Left kidney (tissue), 8 donors: ENCODE results near the gene NOVA1. TPM values are rescaled to one million over a fixed set of nuclear protein-coding genes. Genes with fewer than 3 reads are reported as not detected.
"Not testable (repeated sequence)": the region's sequence is repeated elsewhere in the genome, so short reads cannot be mapped to it uniquely, and the experiment has no call there.

Source experiments
- DNase-seq: peaks from one replicate; pipeline ENCODE4 v3.0.0-alpha.2; 2013
- long read RNA-seq, 8 donors: transcript quantifications; one replicate each; lab custom pipeline, GENCODE V29; 2026
- polyA plus RNA-seq: library from polyadenylated mRNA; unstranded; fragments of 120-200 nt; gene quantifications from one replicate; pipeline ENCODE4 v1.2.1, GENCODE V29; 2013; ENCODE audit not compliant: insufficient read length

The NOVA1 gene
- polyA plus RNA-seq, result 34.0 TPM
- long read RNA-seq, donor 1, full-length matches to known transcripts, result 9 of 9 reads
- long read RNA-seq, donor 1, partial matches to known transcripts, result 0 of 9 reads
- long read RNA-seq, donor 1, other reads (novel, unspliced or antisense), result 0 of 9 reads
- long read RNA-seq, donor 2, full-length matches to known transcripts, result 6 of 6 reads
- long read RNA-seq, donor 2, partial matches to known transcripts, result 0 of 6 reads
- long read RNA-seq, donor 2, other reads (novel, unspliced or antisense), result 0 of 6 reads
- long read RNA-seq, donor 3, transcript NOVA1-213 (3 exons, 1,431 nt), result major isoform, 6 of 9 reads
- long read RNA-seq, donor 3, partial matches to known transcripts, result 0 of 9 reads
- long read RNA-seq, donor 3, other reads (novel, unspliced or antisense), result 0 of 9 reads
- long read RNA-seq, donor 4, result 0 reads
- long read RNA-seq, donor 5, partial matches to known transcripts, result 0 of 7 reads
- long read RNA-seq, donor 5, other reads (novel, unspliced or antisense), result 0 of 7 reads
- long read RNA-seq, donor 6, partial matches to known transcripts, result 0 of 4 reads
- long read RNA-seq, donor 6, other reads (novel, unspliced or antisense), result 0 of 4 reads
- long read RNA-seq, donor 7, partial matches to known transcripts, result 0 of 4 reads
- long read RNA-seq, donor 7, other reads (novel, unspliced or antisense), result 0 of 4 reads
- long read RNA-seq, donor 8, partial matches to known transcripts, result 0 of 2 reads
- long read RNA-seq, donor 8, other reads (novel, unspliced or antisense), result 0 of 2 reads

GRCh38 chr14:26597589-26598080 is at the start of gene NOVA1:
TSS of gene NOVA1 (minus strand) at chr14:26598033. CDS start at chr14:26597436, 597 bp downstream.
- DNase-seq, result no peak

- not testable (repeated sequence) for DNase-seq
Observed at GRCh38 chr14:26645057-26645456, 47.2 kb upstream of the NOVA1 start.

- DNase-seq, result no peak
Observed at GRCh38 chr14:26636561-26636960, 38.7 kb upstream of the NOVA1 start.

GRCh38 chr14:26634946-26635345 is 37.1 kb upstream of the NOVA1 start:
- not testable (repeated sequence) for DNase-seq

GRCh38 chr14:26626256-26626655 is 28.4 kb upstream of the NOVA1 start:
- no peak for DNase-seq

GRCh38 chr14:26622611-26623010 is 24.8 kb upstream of the NOVA1 start:
- no peak for DNase-seq

- DNase-seq, result no peak
Observed at GRCh38 chr14:26621807-26622560, 24.2 kb upstream of the NOVA1 start.

GRCh38 chr14:26621364-26621763 is 23.5 kb upstream of the NOVA1 start:
- DNase-seq, result no peak

- DNase-seq, result no peak
Observed at GRCh38 chr14:26611259-26611658, 13.4 kb upstream of the NOVA1 start.

GRCh38 chr14:26606729-26607312 is 9.0 kb upstream of the NOVA1 start:
- no peak for DNase-seq

- DNase-seq, result no peak
Observed at GRCh38 chr14:26605602-26606001, 7.8 kb upstream of the NOVA1 start.

- no peak for DNase-seq
Observed at GRCh38 chr14:26602902-26603301, 5.1 kb upstream of the NOVA1 start.

- DNase-seq, result no peak
Observed at GRCh38 chr14:26601856-26602255, 4.0 kb upstream of the NOVA1 start.

GRCh38 chr14:26599291-26599690 is 1.5 kb upstream of the NOVA1 start:
- DNase-seq, result no peak

GRCh38 chr14:26598672-26599131 is 869 bp upstream of the NOVA1 start:
- DNase-seq, result no peak

- DNase-seq, result peak; percentile 98
Observed at GRCh38 chr14:26598081-26598671, 343 bp upstream of the NOVA1 start.

- peak; percentile 46 for DNase-seq
Observed at GRCh38 chr14:26597071-26597588, 703 bp downstream of the NOVA1 start.

GRCh38 chr14:26596543-26597061 is 1.2 kb downstream of the NOVA1 start:
- DNase-seq, result peak; percentile 33

GRCh38 chr14:26595926-26596542 is 1.8 kb downstream of the NOVA1 start:
- peak; percentile 6 for DNase-seq
